Subcutaneous abdominal adipose tissue (tissue), 5 donors: ENCODE results near the gene MGARP.

Source experiments
- H3K27ac ChIP-seq: one replicate; pipeline ENCODE4 v1.7.0; 2013; ENCODE audit warnings: low read depth, mild to moderate bottlenecking, inconsistent platforms, low read length, moderate library complexity
- H3K27me3 ChIP-seq, 5 donors: one replicate each; pipeline ENCODE4 v1.7.0; 2013; ENCODE audit warnings: low read length in 5 of 5, inconsistent platforms in 1 of 5; ENCODE audit not compliant: control insufficient read depth in 5 of 5, insufficient read depth in 4 of 5
- H3K36me3 ChIP-seq, 5 donors: one replicate each; pipeline ENCODE4 v1.7.0; 2013; ENCODE audit warnings: low read length in 5 of 5; ENCODE audit not compliant: control insufficient read depth in 5 of 5, insufficient read depth in 5 of 5
- H3K4me1 ChIP-seq, 5 donors: one replicate each; pipeline ENCODE4 v1.7.0; 2013; ENCODE audit warnings: low read length in 5 of 5, mild to moderate bottlenecking in 3 of 5, moderate library complexity in 1 of 5; ENCODE audit not compliant: control insufficient read depth in 5 of 5, insufficient read depth in 5 of 5
- H3K4me3 ChIP-seq, 5 donors: one replicate each; pipeline ENCODE4 v1.7.0; 2013; ENCODE audit warnings: low read length in 5 of 5, low read depth in 1 of 5
- H3K9ac ChIP-seq, 5 donors: one replicate each; pipeline ENCODE4 v1.7.0; 2013; ENCODE audit warnings: low read length in 5 of 5, mild to moderate bottlenecking in 4 of 5, moderate library complexity in 3 of 5
- H3K9me3 ChIP-seq, 5 donors: one replicate each; pipeline ENCODE4 v1.7.0; 2013; ENCODE audit warnings: low read length in 5 of 5; ENCODE audit not compliant: control insufficient read depth in 5 of 5
- donor health status: healthy.
- donor health status: healthy.
- donor health status: healthy.
- donor health status: healthy.
- donor health status: healthy.

The MGARP gene

GRCh38 chr4:139297001-139297410 lies 17.0 kb upstream of the MGARP start:
- H3K9ac ChIP-seq = no peak overlapping the region
- no peaks in the 10 kb centered on the region for H3K27me3 ChIP-seq

GRCh38 chr4:139295942-139296299 lies 15.9 kb upstream of the MGARP start:
- no peaks in the 10 kb centered on the region for H3K9me3 ChIP-seq
- H3K36me3 ChIP-seq = peaks cover 7 to 14% (median 8%) of the 10 kb centered on the region in 5 donors
- no peaks in the 10 kb centered on the region for H3K27me3 ChIP-seq
- H3K27ac ChIP-seq = peak overlapping the region; percentile 87
- H3K4me3 ChIP-seq = peak overlapping the region; percentile 59 to 97 (median 94)
- peak overlapping the region in 4 of 5 donors; percentile 92 to 93 (median 92) for H3K9ac ChIP-seq
- peaks cover 0 to 31% (median 27%) of the 10 kb centered on the region in 5 donors for H3K4me1 ChIP-seq

More at GRCh38 chr4:139297001-139297410, 17.0 kb upstream of the MGARP start:
- no peaks in the 10 kb centered on the region for H3K9me3 ChIP-seq
- peaks cover 0 to 32% (median 29%) of the 10 kb centered on the region in 5 donors for H3K4me1 ChIP-seq
- peaks cover 5 to 7% (median 6%) of the 10 kb centered on the region in 5 donors for H3K36me3 ChIP-seq
- no peak overlapping the region for H3K4me3 ChIP-seq
- no peak overlapping the region for H3K27ac ChIP-seq

GRCh38 chr4:139295206-139295941 lies 15.3 kb upstream of the MGARP start:
- Histone ChIP-seq H3K9me3 (no peaks in the 10 kb centered on the region), H3K27ac (peak overlapping the region; percentile 87), H3K36me3 (peaks cover 7 to 17% (median 11%) of the 10 kb centered on the region in 5 donors)

GRCh38 chr4:139286186-139286698 lies 6.2 kb upstream of the MGARP start:
- Histone ChIP-seq H3K9me3 (peaks cover 0 to 2% (median 0%) of the 10 kb centered on the region in 5 donors), H3K4me3 (no peak overlapping the region), H3K9ac (no peak overlapping the region), H3K27ac (no peak overlapping the region), H3K4me1 (no peaks in the 10 kb centered on the region), H3K36me3 (peaks cover 0 to 23% (median 14%) of the 10 kb centered on the region in 5 donors), H3K27me3 (no peaks in the 10 kb centered on the region)

More at GRCh38 chr4:139295206-139295941, 15.3 kb upstream of the MGARP start:
- Histone ChIP-seq H3K27me3 (no peaks in the 10 kb centered on the region), H3K4me1 (peaks cover 0 to 27% (median 22%) of the 10 kb centered on the region in 5 donors), H3K9ac (peak overlapping the region; percentile 92 to 98 (median 92)), H3K4me3 (peak overlapping the region; percentile 94 to 97 (median 94))

GRCh38 chr4:139282721-139283075 lies 2.7 kb upstream of the MGARP start:
- Histone ChIP-seq H3K4me3 (no peak overlapping the region), H3K9ac (no peak overlapping the region), H3K36me3 (no peaks in the 10 kb centered on the region), H3K4me1 (peaks cover 0 to 16% (median 15%) of the 10 kb centered on the region in 5 donors), H3K27ac (no peak overlapping the region), H3K9me3 (peaks cover 0 to 2% (median 0%) of the 10 kb centered on the region in 5 donors), H3K27me3 (peaks cover 7 to 25% (median 18%) of the 10 kb centered on the region in 5 donors)

- Histone ChIP-seq H3K9me3 (peaks cover 0 to 2% (median 0%) of the 10 kb centered on the region in 5 donors), H3K9ac (no peak overlapping the region), H3K27ac (no peak overlapping the region), H3K4me3 (no peak overlapping the region), H3K4me1 (peaks cover 0 to 16% (median 15%) of the 10 kb centered on the region in 5 donors), H3K27me3 (peaks cover 7 to 25% (median 18%) of the 10 kb centered on the region in 5 donors), H3K36me3 (no peaks in the 10 kb centered on the region)
Measured at GRCh38 chr4:139282065-139282720, 2.2 kb upstream of the MGARP start.

- peaks cover 10 to 25% (median 19%) of the 10 kb centered on the region in 5 donors for H3K27me3 ChIP-seq
- no peak overlapping the region for H3K27ac ChIP-seq
- peak overlapping the region; percentile 53 to 70 (median 62) for H3K4me3 ChIP-seq
- no peaks in the 10 kb centered on the region for H3K9me3 ChIP-seq
- peaks cover 0 to 16% (median 15%) of the 10 kb centered on the region in 5 donors for H3K4me1 ChIP-seq
- no peaks in the 10 kb centered on the region for H3K36me3 ChIP-seq
- peak overlapping the region in 2 of 5 donors; percentile 23 to 25 for H3K9ac ChIP-seq
Measured at GRCh38 chr4:139278912-139279759, 889 bp downstream of the MGARP start.

- no peak overlapping the region for H3K27ac ChIP-seq
- H3K27me3 ChIP-seq = peaks cover 10 to 25% (median 19%) of the 10 kb centered on the region in 5 donors
- peaks cover 0 to 16% (median 15%) of the 10 kb centered on the region in 5 donors for H3K4me1 ChIP-seq
- no peak overlapping the region for H3K9ac ChIP-seq
- H3K9me3 ChIP-seq = no peaks in the 10 kb centered on the region
- H3K4me3 ChIP-seq = no peak overlapping the region
- no peaks in the 10 kb centered on the region for H3K36me3 ChIP-seq
Measured at GRCh38 chr4:139278485-139278884, 1.5 kb downstream of the MGARP start.

- H3K36me3 ChIP-seq = no peaks in the 10 kb centered on the region
- H3K4me3 ChIP-seq = no peak overlapping the region
- H3K27me3 ChIP-seq = peaks cover 7 to 22% (median 19%) of the 10 kb centered on the region in 5 donors
- no peaks in the 10 kb centered on the region for H3K9me3 ChIP-seq
- no peak overlapping the region for H3K9ac ChIP-seq
- no peak overlapping the region for H3K27ac ChIP-seq
- H3K4me1 ChIP-seq = peaks cover 0 to 15% (median 15%) of the 10 kb centered on the region in 5 donors
Measured at GRCh38 chr4:139275281-139275735, 4.7 kb downstream of the MGARP start.
